Measurements from ENCODE around the gene GPRASP3.

- no peak for TF ChIP-seq POLR2AphosphoS5 (IDR thresholded peaks at IDR 0.05)
- TF ChIP-seq TAF1 (IDR thresholded peaks at IDR 0.05; ENCODE audit: low read depth): no peak
- TF ChIP-seq RAD21 (conservative IDR thresholded peaks at IDR 0.05): no peak
- no peak for TF ChIP-seq REST (IDR thresholded peaks at IDR 0.05; ENCODE audit: borderline replicate concordance)
- no peak for TF ChIP-seq EZH2 (IDR thresholded peaks at IDR 0.05; ENCODE audit: borderline replicate concordance, insufficient read depth, low read length, poor library complexity, severe bottlenecking)
- TF ChIP-seq CTCF (IDR thresholded peaks at IDR 0.05; ENCODE audit: poor library complexity, severe bottlenecking): no peak
- no peak for TF ChIP-seq EP300 (conservative IDR thresholded peaks at IDR 0.05; ENCODE audit: poor library complexity, severe bottlenecking)
- TF ChIP-seq MXI1 (conservative IDR thresholded peaks at IDR 0.05; ENCODE audit: poor library complexity, severe bottlenecking): no peak
Observed at GRCh38 chrX:102745513-102745856, 24.9 kb downstream of the GPRASP3 start.

Measured in neural cell (in vitro differentiated cells).